T-helper 2 cell treated with Interferon-gamma antibody and Interleukin-4, amounts not matched to agents 5 μg/mL and 100 μg/mL, for 36 hours (primary cell): ENCODE measurements around the gene NOTCH1.
"Not testable (repeated sequence)": the region's sequence is repeated elsewhere in the genome, so short reads cannot be mapped to it uniquely, and the experiment has no call there.

Source experiments
- DNase-seq: peaks from one replicate; pipeline ENCODE4 v3.0.0; 2021; ENCODE audit warnings: low spot score
- H3K27ac Mint-ChIP-seq: one replicate; pipeline ENCODE4 v1.8.0; 2021; ENCODE audit warnings: mild to moderate bottlenecking, mixed read lengths
- H3K27me3 Mint-ChIP-seq: one replicate; pipeline ENCODE4 v1.8.0; 2021; ENCODE audit warnings: low read depth, mixed read lengths
- H3K36me3 Mint-ChIP-seq: one replicate; pipeline ENCODE4 v1.8.0; 2021; ENCODE audit warnings: low read depth, mixed read lengths
- H3K4me1 Mint-ChIP-seq: one replicate; pipeline ENCODE4 v1.8.0; 2021; ENCODE audit warnings: low read depth, mixed read lengths
- H3K4me3 Mint-ChIP-seq: one replicate; pipeline ENCODE4 v1.8.0; 2022; ENCODE audit warnings: mild to moderate bottlenecking, moderate library complexity, mixed read lengths
- H3K9me3 Mint-ChIP-seq: one replicate; pipeline ENCODE4 v1.8.0; 2021; ENCODE audit warnings: mixed read lengths

NOTCH1 gene

DNA sequence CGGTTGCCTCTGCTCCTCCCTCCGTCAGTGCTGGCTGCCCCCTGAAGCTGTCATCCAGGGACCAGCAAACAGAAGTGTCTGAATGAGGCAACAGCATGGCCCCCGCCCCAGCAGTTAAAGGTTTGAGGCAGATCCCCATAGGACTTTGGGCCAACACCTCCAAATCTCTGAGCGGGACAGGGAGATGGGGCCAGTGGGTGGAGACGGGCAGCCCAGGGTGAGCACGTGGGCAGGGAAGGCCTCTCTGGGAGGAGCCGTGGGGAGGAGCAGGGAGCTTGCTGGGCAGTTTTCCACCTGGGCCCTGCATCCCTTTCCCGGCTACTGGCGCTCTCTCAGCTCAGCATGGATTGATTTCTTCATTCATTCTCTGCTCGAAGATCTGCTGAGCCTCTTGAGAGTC, 39.1 kb upstream of the NOTCH1 start:
- DNase-seq: no peak
- Mint-ChIP-seq H3K36me3 (no peaks in the 10 kb centered on the region), H3K9me3 (no peaks in the 10 kb centered on the region), H3K4me1 (peaks cover 9% of the 10 kb centered on the region), H3K27ac (no peak overlapping the region), H3K4me3 (no peak overlapping the region), H3K27me3 (no peaks in the 10 kb centered on the region)

GRCh38 chr9:136584401-136584932, 38.6 kb upstream of the NOTCH1 start:
- no peaks in the 10 kb centered on the region for H3K36me3 Mint-ChIP-seq
- peaks cover 11% of the 10 kb centered on the region for H3K4me1 Mint-ChIP-seq
- H3K27me3 Mint-ChIP-seq: no peaks in the 10 kb centered on the region
- no peaks in the 10 kb centered on the region for H3K9me3 Mint-ChIP-seq
- DNase-seq: no peak
- H3K27ac Mint-ChIP-seq: no peak overlapping the region
- no peak overlapping the region for H3K4me3 Mint-ChIP-seq

- Mint-ChIP-seq H3K4me3 (no peak overlapping the region), H3K27ac (no peak overlapping the region), H3K36me3 (no peaks in the 10 kb centered on the region), H3K27me3 (no peaks in the 10 kb centered on the region), H3K9me3 (no peaks in the 10 kb centered on the region), H3K4me1 (peaks cover 4% of the 10 kb centered on the region)
- DNase-seq: no peak
These were observed 37.3 kb upstream of the NOTCH1 start for GRCh38 chr9:136582977-136583735.

DNA sequence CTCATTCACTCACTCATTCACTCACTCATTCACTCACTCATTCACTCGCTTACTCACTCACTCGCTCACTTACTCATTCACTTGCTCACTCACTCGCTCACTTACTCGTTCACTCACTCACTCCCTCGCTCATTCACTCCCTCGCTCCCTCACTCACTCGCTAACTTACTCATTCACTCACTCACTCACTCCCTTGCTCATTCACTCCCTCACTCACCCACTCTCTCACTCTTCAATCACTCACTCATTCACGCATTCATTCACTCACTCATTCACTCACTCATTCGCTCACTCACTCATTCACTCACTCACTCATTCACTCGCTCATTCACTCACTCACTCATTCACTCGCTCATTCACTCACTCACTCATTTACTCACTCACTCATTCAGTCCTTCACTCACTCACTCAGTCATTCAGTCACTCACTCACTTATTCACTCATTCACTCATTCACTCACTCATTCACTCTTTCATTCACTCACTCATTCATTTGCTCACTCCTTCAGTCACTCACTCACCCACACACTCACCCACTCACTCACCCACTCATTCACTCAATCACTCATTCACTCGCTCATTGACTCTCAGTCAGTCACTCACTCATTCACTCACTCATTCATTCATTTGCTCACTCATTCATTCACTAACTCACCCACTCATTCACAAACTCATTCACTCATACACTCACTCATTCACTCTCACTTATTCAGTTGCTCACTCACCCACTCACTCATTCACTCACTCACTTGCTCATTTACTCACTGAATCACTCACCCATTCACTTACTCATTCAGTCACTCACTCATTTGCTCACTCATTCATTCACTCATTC, 36.0 kb upstream of the NOTCH1 start:
- Mint-ChIP-seq H3K27ac (no peak overlapping the region), H3K4me1 (peaks cover 4% of the 10 kb centered on the region), H3K27me3 (no peaks in the 10 kb centered on the region), H3K4me3 (no peak overlapping the region), H3K9me3 (no peaks in the 10 kb centered on the region), H3K36me3 (no peaks in the 10 kb centered on the region)
- no peak for DNase-seq

DNA sequence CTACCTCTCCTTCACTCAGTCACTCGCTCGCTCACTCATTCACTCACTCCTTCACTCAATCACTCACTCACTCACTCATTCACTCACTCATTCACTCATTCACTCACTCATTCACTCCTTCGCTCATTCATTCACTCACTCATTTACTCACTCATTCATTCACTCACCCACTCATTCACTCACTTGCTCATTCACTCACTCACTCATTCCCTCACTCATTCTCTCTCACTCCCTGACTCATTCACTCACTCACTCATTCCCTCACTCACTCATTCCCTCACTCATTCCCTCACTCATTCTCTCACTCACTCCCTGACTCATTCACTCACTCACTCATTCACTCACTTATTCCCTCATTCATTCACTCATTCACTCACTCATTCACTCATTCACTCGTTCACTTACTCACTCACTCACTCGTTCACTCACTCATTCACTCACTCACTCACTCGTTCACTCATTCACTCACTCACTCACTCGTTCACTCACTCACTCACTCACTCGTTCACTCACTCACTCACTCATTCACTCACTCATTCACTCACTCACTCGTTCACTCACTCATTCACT, 33.9 kb upstream of the NOTCH1 start:
- DNase-seq, H3K27ac Mint-ChIP-seq, H3K9me3 Mint-ChIP-seq, H3K27me3 Mint-ChIP-seq, H3K36me3 Mint-ChIP-seq, H3K4me1 Mint-ChIP-seq, H3K4me3 Mint-ChIP-seq: not testable (repeated sequence)

DNA sequence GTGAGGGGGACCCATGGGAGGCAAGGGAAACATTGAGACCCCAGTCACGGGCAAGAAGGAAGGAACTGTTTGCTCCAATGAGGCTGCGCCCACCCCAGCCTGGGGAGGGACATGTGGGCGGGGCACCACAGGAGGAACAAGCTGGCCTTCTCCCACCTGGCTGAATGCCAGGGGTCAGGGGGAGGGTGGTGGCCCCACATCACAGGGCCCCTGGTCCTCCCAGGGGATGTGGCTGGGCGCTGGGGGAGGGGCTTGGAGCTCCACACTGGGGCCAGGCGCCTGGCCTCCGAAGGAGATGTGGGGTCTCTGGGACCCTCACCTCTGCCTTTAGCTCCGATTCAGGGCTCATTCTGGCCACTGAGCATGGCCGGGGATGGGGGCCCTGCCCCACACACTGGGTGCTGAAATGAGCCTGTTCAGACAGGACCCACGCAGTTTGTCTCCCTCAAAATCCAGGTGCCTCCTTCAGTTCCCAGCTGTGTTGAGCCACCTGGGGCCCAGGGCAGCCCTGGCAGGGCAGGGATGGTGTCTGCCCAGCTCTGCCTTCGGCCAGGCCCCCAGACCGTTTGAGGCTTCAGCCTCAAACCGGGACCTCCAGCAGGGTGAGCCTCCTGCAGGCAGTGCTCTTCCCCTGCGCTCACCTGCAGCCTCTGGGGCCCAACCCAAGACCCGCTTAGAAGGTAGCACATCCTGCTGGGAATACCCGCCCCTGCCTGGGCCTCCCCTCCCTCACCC, 33.2 kb upstream of the NOTCH1 start:
- DNase-seq: no peak
- H3K27ac Mint-ChIP-seq: no peak overlapping the region
- peaks cover 4% of the 10 kb centered on the region for H3K4me1 Mint-ChIP-seq
- no peaks in the 10 kb centered on the region for H3K36me3 Mint-ChIP-seq
- H3K27me3 Mint-ChIP-seq: no peaks in the 10 kb centered on the region
- H3K4me3 Mint-ChIP-seq: no peak overlapping the region
- H3K9me3 Mint-ChIP-seq: no peaks in the 10 kb centered on the region

DNA sequence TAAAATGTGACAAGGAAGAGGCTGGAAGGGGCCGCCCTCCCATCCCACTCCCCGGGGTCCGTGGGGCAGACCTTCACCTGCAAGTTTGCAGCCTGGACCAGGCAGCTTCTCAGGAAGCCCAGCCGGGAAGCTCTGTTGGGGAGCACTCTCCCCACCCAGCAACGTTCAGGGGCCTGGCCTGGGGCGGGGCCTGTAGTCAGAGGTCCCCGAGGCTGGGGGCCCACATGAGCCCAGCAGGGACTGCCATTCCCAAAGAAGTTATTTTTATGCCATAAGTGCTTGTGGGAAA, 32.7 kb upstream of the NOTCH1 start:
- no peak overlapping the region for H3K4me3 Mint-ChIP-seq
- DNase-seq: no peak
- no peak overlapping the region for H3K27ac Mint-ChIP-seq
- H3K36me3 Mint-ChIP-seq: no peaks in the 10 kb centered on the region
- H3K4me1 Mint-ChIP-seq: peaks cover 4% of the 10 kb centered on the region
- no peaks in the 10 kb centered on the region for H3K27me3 Mint-ChIP-seq
- H3K9me3 Mint-ChIP-seq: no peaks in the 10 kb centered on the region

DNA sequence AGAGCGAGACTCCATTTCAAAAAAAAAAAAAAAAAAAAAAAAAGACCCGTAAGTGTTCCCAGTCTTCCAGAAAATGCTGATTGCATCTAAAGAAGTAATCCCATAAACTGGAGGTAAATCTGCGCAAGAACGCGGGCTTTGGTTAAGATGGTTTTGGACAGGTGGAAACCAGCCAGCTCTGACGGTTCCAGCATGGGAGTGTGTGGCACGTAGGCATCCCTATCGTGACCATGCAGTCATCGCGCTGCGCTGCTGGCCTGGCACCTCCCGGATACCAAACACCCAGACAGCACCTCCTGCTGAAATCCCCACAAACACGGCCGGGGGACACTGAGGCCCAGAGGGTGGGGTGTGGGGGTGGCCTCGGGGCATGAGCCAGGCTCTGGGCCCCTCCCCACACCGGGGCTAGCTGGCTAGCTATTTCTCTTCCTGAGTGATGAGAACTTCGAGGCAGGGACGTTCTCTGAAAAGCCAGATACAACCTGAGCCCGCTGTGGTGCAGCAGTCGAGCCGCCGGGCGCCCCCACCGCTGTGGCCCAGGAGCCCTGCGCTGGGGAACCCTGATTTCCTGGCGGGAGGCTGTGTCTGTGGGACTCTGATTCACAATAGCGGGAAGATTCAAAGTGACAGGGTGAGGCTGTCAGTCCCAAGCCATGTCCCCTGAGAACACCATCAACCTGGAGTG, 32.2 kb upstream of the NOTCH1 start:
- Mint-ChIP-seq H3K9me3 (no peaks in the 10 kb centered on the region), H3K4me3 (no peak overlapping the region), H3K27ac (no peak overlapping the region), H3K36me3 (no peaks in the 10 kb centered on the region), H3K4me1 (peaks cover 4% of the 10 kb centered on the region), H3K27me3 (no peaks in the 10 kb centered on the region)
- DNase-seq: no peak

- no peak for DNase-seq
- Mint-ChIP-seq H3K36me3 (no peaks in the 10 kb centered on the region), H3K4me3 (no peak overlapping the region), H3K4me1 (peaks cover 4% of the 10 kb centered on the region), H3K27ac (no peak overlapping the region), H3K27me3 (no peaks in the 10 kb centered on the region), H3K9me3 (no peaks in the 10 kb centered on the region)
These were observed 30.4 kb upstream of the NOTCH1 start for GRCh38 chr9:136576269-136576626.

GRCh38 chr9:136575626-136576268, 29.9 kb upstream of the NOTCH1 start:
- no peaks in the 10 kb centered on the region for H3K9me3 Mint-ChIP-seq

GRCh38 chr9:136574606-136575005, 28.8 kb upstream of the NOTCH1 start:
- not testable (repeated sequence) for H3K4me3 Mint-ChIP-seq, H3K4me1 Mint-ChIP-seq, H3K27ac Mint-ChIP-seq

More at GRCh38 chr9:136575626-136576268, 29.9 kb upstream of the NOTCH1 start:
- Mint-ChIP-seq H3K4me1 (peaks cover 4% of the 10 kb centered on the region), H3K36me3 (no peaks in the 10 kb centered on the region), H3K4me3 (no peak overlapping the region), H3K27me3 (no peaks in the 10 kb centered on the region), H3K27ac (no peak overlapping the region)
- DNase-seq: no peak

GRCh38 chr9:136572828-136573625, 27.2 kb upstream of the NOTCH1 start:
- Mint-ChIP-seq H3K27me3 (no peaks in the 10 kb centered on the region), H3K9me3 (no peaks in the 10 kb centered on the region), H3K27ac (no peak overlapping the region), H3K4me1 (no peaks in the 10 kb centered on the region), H3K4me3 (no peak overlapping the region), H3K36me3 (no peaks in the 10 kb centered on the region)
- no peak for DNase-seq

More at GRCh38 chr9:136574606-136575005, 28.8 kb upstream of the NOTCH1 start:
- not testable (repeated sequence) for H3K9me3 Mint-ChIP-seq, DNase-seq, H3K27me3 Mint-ChIP-seq, H3K36me3 Mint-ChIP-seq
